ENCODE results near the gene RBMS3. TPM values are rescaled to one million over a fixed set of nuclear protein-coding genes. Genes with fewer than 3 reads are reported as not detected.

RBMS3 gene
- total RNA-seq, 3 donors from 2014 or later, result 48.4 to 117 (median 103) TPM

DNA sequence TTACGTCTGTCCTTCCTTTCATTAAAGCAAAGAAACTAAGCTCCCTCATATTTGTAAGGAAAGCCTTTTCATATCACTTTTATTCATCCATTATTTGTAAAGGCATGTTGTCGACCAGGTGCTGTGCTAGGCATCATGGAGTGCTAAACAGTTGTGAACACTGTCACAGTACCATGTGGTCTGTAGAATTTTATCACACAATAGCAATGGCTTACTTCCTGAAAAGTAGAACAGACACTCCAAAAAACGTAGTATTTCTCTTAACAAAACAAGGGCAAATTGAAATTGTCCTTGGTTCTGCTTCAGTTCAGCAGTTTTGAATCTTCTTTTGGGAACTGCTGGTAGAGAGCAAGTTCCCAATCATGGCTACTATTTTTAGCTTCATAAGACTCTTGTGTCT, 63.3 kb downstream of the RBMS3 start:
- H3K27me3 ChIP-seq, result no peaks in the 10 kb centered on the region
- no peaks in the 10 kb centered on the region for H3K4me1 ChIP-seq
- H3K4me3 ChIP-seq, result no peak overlapping the region
- no peaks in the 10 kb centered on the region for H3K9me3 ChIP-seq
- H3K27ac ChIP-seq, result no peak overlapping the region
- DNase-seq (ENCODE audit: low spot score in 2 of 2), result no peak
- intact Hi-C loops (cut with DNase I; ENCODE audit: low total_unique reads), result no loop called here
- TF ChIP-seq, protein P1, sequence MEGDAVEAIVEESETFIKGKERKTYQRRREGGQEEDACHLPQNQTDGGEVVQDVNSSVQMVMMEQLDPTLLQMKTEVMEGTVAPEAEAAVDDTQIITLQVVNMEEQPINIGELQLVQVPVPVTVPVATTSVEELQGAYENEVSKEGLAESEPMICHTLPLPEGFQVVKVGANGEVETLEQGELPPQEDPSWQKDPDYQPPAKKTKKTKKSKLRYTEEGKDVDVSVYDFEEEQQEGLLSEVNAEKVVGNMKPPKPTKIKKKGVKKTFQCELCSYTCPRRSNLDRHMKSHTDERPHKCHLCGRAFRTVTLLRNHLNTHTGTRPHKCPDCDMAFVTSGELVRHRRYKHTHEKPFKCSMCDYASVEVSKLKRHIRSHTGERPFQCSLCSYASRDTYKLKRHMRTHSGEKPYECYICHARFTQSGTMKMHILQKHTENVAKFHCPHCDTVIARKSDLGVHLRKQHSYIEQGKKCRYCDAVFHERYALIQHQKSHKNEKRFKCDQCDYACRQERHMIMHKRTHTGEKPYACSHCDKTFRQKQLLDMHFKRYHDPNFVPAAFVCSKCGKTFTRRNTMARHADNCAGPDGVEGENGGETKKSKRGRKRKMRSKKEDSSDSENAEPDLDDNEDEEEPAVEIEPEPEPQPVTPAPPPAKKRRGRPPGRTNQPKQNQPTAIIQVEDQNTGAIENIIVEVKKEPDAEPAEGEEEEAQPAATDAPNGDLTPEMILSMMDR (IDR thresholded peaks at IDR 0.05), result no peak
- TF ChIP-seq POLR2AphosphoS5 (IDR thresholded peaks at IDR 0.05) (no peak), POLR2A (IDR thresholded peaks at IDR 0.05) (no peak)
- H3K36me3 ChIP-seq, result no peaks in the 10 kb centered on the region

GRCh38 chr3:29344935-29345334, 64.1 kb downstream of the RBMS3 start:
- intact Hi-C loops (cut with DNase I; ENCODE audit: low total_unique reads), result no loop called here
- no peaks in the 10 kb centered on the region for H3K4me1 ChIP-seq

DNA sequence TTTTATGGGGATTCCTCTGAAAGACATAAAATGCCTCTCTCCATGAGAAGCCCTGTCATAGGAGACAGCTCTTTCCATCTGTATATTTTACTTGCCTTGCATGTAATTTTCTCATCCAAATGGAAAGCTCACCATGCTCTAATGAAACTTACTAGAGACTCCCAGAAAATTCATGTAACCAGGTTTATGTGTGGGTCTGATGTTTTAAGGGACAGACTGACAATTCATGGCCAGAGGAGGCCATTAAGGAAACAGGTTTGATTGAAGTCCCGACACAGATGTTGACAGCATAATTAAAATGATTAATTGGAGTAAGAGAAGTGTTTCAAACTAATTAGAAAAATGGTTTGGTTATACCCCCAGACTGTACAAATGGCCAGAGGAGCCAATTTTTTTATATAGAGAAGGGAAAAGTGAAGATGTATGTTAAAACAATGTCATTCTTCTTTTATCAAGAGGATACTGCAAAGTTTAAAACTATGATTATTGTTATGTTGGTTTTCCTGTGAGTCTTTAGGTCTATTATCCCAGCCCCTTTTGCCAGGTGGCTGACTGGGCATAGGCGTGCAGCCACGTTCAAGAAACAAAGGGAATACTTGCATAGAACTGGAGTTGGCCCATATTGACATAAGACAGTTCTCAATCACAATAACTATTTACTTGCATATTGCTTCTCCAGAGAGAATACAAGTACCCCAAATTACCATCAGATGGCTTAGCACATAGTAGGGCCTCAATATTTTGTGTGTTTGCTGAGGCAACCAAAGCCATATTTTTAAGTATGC, 64.8 kb downstream of the RBMS3 start:
- Histone ChIP-seq H3K27ac (no peak overlapping the region), H3K4me3 (no peak overlapping the region), H3K9me3 (no peaks in the 10 kb centered on the region), H3K27me3 (no peaks in the 10 kb centered on the region), H3K36me3 (no peaks in the 10 kb centered on the region), H3K4me1 (no peaks in the 10 kb centered on the region)
- TF ChIP-seq POLR2AphosphoS5 (IDR thresholded peaks at IDR 0.05) (no peak), POLR2A (IDR thresholded peaks at IDR 0.05) (no peak)
- TF ChIP-seq, protein P1 (IDR thresholded peaks at IDR 0.05), result no peak
- intact Hi-C loops (cut with DNase I; ENCODE audit: low total_unique reads), result no loop called here
- DNase-seq (ENCODE audit: low spot score in 2 of 2), result no peak

More at GRCh38 chr3:29344935-29345334, 64.1 kb downstream of the RBMS3 start:
- no peaks in the 10 kb centered on the region for H3K9me3 ChIP-seq
- no peaks in the 10 kb centered on the region for H3K27me3 ChIP-seq
- no peak overlapping the region for H3K27ac ChIP-seq
- no peak overlapping the region for H3K4me3 ChIP-seq
- TF ChIP-seq POLR2AphosphoS5 (IDR thresholded peaks at IDR 0.05) (no peak), POLR2A (IDR thresholded peaks at IDR 0.05) (no peak)
- TF ChIP-seq, protein P1 (IDR thresholded peaks at IDR 0.05), result no peak
- DNase-seq (ENCODE audit: low spot score in 2 of 2), result no peak
- no peaks in the 10 kb centered on the region for H3K36me3 ChIP-seq

GRCh38 chr3:29346828-29347227, 66.0 kb downstream of the RBMS3 start:
- H3K4me3 ChIP-seq, result no peak overlapping the region
- H3K4me1 ChIP-seq, result no peaks in the 10 kb centered on the region
- no peaks in the 10 kb centered on the region for H3K9me3 ChIP-seq
- H3K27me3 ChIP-seq, result no peaks in the 10 kb centered on the region
- DNase-seq (ENCODE audit: low spot score in 2 of 2), result no peak
- H3K36me3 ChIP-seq, result no peaks in the 10 kb centered on the region
- no peak overlapping the region for H3K27ac ChIP-seq
- TF ChIP-seq POLR2AphosphoS5 (IDR thresholded peaks at IDR 0.05) (no peak), POLR2A (IDR thresholded peaks at IDR 0.05) (no peak)
- TF ChIP-seq, protein P1 (IDR thresholded peaks at IDR 0.05), result no peak
- intact Hi-C loops (cut with DNase I; ENCODE audit: low total_unique reads), result no loop called here

DNA sequence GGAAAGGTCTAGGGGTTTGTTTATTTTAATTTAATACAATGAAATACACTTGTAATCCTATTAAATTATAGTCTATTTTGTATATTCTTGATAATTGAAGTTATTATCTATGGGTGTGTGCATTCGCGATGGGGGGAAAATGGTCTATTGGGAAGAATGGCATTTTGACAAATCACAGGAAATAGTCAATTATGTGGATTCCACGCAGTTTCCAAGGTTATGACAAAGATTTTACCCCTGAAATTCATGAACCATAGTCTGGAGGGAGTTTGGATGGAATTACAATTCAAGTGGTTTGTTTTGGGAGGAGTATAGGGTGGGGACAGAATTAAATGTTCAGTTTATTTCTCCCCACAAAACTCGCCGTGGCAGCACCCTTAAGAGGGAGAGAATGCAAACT, 66.5 kb downstream of the RBMS3 start:
- Histone ChIP-seq H3K36me3 (no peaks in the 10 kb centered on the region), H3K4me1 (no peaks in the 10 kb centered on the region), H3K9me3 (no peaks in the 10 kb centered on the region), H3K27ac (peak overlapping the region in 1 of 2 donors; percentile 41), H3K27me3 (no peaks in the 10 kb centered on the region), H3K4me3 (no peak overlapping the region)
- TF ChIP-seq, protein P1 (IDR thresholded peaks at IDR 0.05), result no peak
- TF ChIP-seq POLR2AphosphoS5 (IDR thresholded peaks at IDR 0.05) (no peak), POLR2A (IDR thresholded peaks at IDR 0.05) (no peak)
- intact Hi-C loops (cut with DNase I; ENCODE audit: low total_unique reads), result no loop called here
- no peak for DNase-seq (ENCODE audit: low spot score in 2 of 2)
